GM19324 (cell line): ENCODE results near the gene FBXL13.
"Not testable (repeated sequence)": the region's sequence is repeated elsewhere in the genome, so short reads cannot be mapped to it uniquely, and the experiment has no call there.

ENCODE experiments used
- ATAC-seq: cut with Tn5 transposase; IDR thresholded peaks from one replicate; pipeline ENCODE4 v1.9.1; 2021; ENCODE audit warnings: mild to moderate bottlenecking, moderate library complexity; ENCODE audit not compliant: unreplicated experiment, low FRiP score

FBXL13 gene

DNA sequence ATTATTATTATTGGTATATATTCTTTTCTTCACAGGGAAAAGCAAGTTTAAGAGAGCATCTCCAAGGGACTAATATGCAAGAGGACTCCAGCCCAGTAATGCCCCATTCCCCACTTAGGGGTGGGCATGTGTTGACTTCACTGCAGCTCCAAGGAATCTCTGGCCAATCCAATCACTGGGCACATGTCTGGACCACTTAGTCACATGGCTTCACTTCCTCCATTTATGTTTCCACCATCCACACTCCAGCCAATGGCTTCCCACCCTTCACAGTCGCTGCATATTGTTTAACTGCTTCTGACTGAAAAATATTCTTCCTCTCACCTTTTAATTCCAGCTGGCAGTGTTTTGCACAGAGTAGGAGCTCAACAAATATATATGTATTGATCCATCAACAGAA, 43.6 kb downstream of the FBXL13 start:
- no peak for ATAC-seq

DNA sequence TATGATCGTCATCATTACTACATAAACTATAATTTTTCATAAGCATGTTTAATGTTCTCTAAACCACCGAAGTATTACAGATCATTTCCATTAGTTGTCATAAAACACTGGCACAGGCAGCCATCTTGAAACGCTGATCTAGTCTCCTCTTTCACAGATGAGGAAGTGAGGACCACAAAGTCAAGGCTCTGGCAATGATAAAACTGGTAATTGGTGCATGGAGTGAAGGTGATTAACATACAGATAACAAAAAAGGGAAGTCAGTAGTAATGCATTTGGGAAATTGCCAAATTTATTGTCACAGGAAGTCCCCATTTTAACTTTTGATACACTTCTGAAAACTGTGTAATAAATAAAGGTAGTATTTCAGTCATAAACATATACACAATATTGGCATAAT, 49.3 kb downstream of the FBXL13 start:
- no peak for ATAC-seq

DNA sequence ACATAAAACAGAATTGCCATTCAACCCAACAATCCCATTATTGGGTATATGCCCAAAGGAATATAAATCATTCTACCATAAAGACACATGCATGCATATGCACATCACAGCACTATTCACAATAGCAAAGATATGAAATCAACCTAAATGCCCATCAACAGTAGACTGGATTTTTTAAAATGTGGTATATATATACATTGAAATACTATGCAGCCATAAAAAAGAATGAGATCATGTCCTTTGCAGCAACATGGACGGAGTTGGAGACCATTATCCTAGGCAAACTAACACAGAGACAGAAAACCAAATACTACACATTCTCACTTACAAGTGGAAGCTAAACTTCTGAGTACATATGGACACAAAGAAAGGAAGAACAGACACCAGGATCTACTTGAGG, 51.0 kb downstream of the FBXL13 start:
- ATAC-seq: not testable (repeated sequence)

DNA sequence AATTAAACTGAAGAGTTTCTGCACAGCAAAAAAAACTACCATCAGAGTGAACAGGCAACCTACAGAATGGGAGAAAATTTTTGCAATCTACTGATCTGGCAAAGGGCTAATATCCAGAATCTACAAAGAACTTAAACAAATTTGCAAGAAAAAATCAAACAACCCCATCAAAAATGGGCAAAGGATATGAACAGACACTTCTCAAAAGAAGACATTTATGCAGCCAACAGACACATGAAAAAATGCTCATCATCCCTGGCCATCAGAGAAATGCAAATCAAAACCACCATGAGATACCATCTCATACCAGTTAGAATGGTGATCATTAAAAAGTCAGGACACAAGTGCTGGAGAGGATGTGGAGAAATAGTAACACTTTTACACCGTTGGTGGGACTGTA, 53.1 kb downstream of the FBXL13 start:
- ATAC-seq: not testable (repeated sequence)

DNA sequence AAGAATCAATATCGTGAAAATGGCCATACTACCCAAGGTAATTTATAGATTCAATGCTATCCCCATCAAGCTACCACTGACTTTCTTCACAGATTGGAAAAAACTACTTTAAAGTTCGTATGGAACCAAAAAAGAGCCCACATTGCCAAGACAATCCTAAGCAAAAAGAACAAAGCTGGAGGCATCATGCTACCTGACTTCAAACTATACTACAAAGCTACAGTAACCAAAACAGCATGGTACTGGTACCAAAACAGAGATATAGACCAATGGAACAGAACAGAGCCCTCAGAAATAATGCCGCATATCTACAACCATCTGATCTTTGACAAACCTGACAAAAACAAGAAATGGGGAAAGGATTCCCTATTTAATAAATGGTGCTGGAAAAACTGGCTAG, 53.7 kb downstream of the FBXL13 start:
- not testable (repeated sequence) for ATAC-seq

DNA sequence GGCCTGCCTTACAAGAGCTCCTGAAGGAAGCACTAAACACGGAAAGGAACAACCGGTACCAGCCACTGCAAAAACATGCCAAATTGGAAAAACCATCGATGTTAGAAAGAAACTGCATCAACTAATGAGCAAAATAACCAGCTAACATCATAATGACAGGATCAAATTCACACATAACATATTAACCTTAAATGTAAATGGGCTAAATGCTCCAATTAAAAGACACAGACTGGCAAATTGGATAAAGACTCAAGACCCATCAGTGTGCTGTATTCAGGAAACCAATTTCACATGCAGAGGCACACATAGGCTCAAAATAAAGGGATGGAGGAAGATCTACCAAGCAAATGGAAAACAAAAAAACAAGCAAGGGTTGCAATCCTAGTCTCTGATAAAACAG, 56.3 kb downstream of the FBXL13 start:
- ATAC-seq: not testable (repeated sequence)

DNA sequence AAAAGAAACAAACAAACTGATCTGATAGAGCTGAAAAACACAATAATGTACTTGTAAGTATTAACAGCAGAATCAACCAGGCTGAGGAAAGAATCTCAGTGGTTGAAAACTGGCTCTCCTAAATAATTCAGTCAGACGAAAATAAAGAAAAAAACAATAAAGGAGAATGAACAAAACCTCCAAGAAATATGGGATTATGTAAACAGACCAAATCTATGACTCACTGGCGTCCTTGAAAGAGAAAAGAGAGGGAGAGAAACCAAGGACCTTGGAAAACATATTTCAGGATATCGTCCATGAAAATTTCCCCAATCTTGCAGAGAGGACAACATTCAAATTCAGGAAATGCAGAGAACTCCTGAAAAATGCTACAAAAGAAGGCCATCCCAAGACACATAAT, 62.9 kb downstream of the FBXL13 start:
- ATAC-seq: no peak

DNA sequence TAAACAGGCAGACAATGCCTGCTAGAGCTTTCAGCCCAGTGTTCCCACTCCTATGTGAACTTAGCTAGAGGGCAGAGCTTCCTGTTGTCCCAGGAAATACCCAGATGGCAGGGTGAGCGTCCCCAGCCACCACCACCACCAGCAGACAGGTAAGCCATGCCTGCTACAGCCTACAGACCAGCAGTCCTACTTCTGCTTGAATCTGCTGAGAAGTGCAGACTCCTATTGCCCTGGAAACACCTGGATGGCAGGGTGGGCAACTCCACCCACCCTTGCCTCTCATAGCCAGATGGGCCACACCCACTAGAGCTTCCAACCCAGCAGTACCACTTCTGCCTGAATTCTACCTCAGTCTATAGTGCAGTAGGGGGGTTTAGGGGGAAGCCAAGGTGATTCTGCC, 64.4 kb downstream of the FBXL13 start:
- no peak for ATAC-seq

DNA sequence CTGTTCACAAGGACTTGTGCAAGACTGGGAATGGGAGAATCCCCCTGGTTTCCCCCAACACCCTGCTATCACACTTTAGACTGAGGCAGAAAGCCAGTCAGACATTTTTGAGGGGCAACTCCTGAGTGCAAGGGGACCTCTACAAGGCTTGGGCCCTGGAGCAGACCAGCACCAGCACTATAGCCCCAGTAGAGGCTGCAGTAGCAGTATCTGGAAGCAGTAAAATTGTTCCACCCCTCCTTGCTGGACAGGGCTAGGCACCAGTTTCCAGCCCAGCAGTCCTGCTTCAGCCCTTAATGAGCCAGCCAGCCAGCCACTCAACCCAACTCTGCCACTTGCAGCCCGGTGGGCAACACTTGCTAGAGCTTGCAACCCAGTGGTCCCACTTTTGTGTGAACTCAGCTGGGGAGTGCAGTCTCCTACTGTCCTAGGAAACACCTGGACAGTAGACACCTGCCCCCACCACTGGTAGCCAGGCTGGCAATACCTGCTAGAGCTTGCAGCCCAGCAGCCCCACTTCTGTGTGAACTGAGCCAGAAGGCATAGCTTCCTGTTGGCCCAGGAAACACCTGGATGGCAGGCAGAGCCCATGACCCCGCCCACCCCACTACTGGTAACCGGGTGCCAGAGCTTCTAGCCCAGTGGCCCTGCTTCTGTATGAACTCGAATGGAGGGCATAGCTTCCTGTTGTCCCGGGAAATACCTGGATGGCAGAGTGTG, 65.0 kb downstream of the FBXL13 start:
- no peak for ATAC-seq

DNA sequence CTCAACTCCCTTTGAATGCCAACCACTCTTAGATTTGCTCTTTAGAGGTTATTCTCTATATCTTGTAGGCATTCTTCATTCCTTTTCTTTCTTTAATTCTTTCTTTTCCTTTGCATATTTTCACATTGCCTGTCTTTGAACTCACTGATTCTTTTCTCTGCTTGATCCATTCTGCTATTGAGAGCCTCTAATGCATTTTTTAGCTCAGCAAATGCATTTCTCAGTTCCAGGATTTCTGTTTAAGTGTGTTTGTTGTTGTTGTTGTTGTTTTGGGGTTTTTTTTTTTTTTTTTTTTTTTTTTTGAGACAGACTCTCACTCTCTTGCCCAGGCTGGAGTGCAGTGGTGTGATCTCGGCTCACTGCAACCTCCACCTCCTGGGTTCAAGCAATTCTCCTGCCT, 71.6 kb downstream of the FBXL13 start:
- ATAC-seq: no peak

DNA sequence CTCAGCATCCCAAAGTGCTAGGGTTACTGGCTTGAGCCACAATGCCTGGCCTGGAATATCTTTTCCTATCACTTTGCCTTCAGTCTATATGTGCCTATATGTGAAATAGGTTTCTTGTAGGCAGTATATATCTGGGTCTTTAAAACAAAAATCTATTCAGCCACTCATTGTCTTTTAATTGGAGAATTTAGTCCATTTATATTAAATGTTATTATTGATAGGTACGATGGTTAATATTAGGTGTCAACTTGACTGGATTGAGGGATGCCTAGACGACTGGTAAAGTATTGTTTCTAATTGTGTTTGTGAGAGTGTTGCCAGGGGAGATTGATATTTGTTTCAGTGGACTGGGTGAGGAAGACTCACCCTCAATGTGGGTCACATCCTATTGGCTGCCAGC, 73.4 kb downstream of the FBXL13 start:
- no peak for ATAC-seq

DNA sequence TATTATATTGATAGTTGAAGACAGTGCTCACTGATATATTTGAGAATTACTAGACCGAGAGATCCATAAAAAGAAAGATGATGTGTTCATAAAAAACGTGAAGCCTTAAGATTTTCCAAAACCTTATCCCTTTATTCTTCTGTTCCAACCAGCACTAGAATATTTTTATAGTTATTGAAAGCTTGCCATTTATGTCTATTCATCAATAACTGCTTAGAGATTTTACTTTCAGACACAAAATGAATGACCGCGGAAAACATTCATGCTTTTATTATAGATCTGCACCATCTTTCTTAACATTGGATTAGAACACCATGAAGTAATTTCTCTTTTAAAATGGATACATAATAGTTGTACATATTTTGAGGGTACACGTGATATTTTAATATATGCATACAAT, 77.6 kb downstream of the FBXL13 start:
- ATAC-seq: no peak

DNA sequence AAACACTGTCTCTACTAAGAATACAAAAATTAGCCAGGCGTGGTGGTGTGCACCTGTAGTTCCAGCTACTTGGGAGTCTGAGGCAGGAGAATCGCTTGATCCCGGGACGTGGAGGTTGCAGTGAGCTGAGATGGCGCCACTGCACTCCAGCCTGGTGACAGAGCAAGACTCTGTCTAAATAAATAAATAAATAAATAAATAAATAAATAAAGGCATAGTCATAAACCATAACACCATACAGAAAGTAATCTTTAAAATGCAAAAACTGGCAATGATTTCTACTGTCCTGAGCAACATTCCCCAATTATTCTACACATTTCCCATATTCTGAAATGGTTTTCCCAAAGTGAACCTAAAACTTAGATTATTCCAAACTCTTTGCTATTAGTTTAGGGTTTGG, 79.0 kb downstream of the FBXL13 start:
- not testable (repeated sequence) for ATAC-seq

DNA sequence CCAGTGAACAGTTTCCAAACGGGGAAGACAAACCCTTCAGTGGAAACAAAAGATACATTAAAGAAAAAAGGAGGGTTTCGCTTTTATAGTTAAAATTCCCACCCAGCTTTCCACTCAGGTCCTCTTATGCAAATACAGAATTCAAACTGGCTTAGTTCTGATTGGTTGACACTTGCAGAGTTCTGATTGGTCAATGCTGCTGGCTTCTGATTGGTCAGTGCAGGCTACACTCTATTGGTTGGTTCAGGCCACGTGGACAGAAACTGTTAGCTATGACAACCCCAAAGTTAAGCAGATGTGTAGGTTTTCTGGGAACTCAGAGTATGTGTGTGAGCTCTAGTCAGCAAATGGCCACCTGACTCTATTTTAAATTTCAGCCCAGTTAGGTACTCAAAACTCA, 80.0 kb downstream of the FBXL13 start:
- no peak for ATAC-seq

DNA sequence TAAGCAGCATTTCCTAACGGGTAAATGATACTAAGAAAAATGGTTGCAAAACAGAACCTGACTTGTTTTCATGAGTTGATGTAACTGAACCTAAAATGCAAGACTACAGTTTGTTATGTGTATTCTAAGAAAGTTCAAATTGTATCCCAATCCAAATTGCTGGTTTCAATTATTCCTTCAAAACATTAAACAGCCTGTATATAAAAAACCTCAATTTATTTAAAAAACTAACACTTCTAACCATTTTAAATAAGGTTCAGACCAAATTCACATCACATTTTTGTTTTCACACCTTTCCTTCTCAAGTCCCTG, 80.9 kb downstream of the FBXL13 start:
- no peak for ATAC-seq

DNA sequence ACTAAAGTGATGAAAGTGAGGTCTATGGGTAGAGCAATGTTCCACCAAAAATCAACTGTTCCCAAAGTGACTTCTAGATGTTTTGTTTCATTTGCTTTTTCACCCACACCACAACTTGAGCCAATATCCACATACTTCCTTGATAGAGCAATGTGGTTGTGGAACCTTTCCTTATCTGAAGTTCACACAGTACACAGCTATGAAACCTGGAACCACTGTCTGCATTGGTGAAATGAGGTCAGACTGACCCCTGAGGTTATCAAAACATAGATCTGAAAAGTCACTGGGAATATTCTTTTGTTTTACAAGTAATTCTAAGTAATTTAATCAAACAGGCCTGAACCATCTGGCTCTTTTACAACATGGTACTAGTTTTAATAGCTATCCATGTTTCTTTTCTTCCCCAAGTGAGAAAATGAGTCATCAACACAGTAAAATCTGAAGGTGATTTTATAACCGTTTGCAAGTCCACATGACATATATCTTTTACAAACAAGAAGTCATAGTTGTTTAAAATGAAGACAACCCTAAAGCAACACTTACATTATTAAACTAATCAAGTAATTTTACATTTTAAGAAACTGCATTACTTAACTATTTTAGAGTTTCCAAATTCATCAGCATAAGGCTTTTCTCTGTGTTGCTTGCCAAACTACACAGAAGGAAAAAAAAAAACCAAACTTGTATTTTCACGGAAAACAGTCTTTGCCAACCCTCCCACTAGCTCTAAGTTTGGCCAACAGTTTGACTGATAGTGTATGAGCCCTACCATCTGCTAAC, 81.5 kb downstream of the FBXL13 start:
- ATAC-seq: no peak

DNA sequence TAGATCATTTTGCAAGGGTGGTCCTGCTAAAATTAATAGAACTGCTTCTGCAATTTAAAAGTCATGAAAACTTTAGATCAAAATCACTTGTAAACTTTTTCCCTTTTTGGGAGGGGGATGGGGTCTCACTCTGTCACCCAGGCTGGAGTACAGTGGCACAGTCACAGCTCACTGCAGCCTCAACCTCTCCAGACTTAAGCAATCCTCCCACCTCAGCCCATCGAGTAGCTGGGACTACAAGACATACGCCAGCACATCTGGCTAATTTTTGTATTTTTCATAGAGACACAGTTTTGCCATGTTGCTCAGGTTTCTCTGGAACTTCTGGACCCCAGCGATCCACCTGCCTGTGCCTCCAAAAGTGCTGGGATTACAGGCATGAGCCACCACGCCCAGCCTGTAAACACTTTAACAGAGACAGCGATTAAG, 82.1 kb downstream of the FBXL13 start:
- no peak for ATAC-seq

DNA sequence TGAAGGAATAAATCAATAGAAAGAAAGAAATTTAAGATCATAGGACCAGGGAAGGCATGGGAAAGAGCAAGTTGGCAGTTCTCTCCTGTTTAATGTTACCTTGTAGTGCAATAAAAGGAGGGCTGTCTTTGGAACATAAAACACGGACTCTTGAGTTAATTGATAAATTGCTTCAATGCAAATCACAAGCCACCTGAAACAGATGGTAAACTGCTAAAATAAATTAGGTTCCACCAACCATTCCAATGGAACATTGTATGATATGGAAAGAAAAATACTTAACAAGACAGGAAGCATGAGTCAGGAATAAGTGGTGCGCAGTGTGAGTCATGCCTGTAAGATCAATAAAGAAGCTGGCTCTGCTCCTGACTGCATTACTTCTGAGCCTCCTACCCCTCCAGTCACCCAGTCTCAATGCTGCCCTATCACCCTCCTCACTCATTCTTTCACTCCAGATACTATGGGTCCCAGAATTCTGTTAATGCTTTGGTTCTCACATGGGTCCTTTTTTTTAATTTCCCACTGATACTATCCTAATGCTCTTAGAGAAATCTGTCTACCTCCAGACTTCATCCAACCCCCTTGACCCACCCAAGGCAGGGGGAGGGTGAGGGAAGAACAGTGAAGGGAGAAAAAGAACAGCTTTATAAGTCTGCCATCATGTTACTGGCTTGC, 82.9 kb downstream of the FBXL13 start:
- no peak for ATAC-seq

DNA sequence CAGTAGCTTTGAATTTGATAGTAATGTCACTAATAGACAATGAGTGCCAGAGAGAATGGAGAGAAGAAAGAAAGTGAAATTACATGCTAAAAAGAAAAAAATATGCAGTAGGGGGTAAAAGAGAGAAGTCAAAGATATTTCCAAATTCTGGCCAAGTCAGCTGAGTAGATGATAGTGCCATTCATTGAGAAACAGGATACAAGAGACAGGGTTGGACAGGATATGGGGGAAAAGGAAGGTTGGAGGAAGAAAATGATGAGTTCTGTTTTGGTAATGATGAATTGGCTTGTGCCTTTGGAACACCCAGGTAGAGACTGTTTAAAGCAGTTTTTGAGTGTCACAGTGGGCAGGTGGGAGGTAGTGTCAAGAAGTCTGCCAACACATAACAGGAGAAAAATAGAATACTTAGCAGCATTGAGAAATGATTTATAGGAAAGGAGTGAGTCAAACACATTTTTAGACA, 83.5 kb downstream of the FBXL13 start:
- no peak for ATAC-seq

DNA sequence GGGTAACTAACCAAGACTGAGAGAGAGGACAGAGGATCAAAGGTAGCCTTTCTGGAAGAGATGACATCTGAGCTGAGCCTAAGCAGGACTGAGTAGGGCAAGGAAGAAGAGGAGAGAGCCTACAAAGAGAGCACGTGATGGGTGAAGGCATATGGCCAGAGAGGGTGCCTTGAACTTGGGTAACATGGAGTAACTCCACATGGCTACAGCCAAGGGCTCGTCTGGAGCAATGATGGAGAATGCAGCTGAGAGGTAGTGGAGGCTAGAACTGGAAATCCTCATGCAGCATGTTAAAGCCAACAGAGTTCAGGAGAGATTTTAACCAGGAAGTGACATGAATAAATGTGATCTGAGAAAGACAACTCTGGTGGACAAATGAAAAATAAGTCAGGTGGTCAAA, 84.0 kb downstream of the FBXL13 start:
- ATAC-seq: no peak
